GM12878 (cell line): Measurements from ENCODE around the gene SRSF3. TPM values are rescaled to one million over a fixed set of nuclear protein-coding genes. Genes with fewer than 3 reads are reported as not detected.

Source experiments
- ATAC-seq: fragments of 200-7000 bp; cut with Tn5 transposase; 3 replicates; pipeline ENCODE4 v1.9.1; 2020; ENCODE audit warnings: mild to moderate bottlenecking, moderate library complexity
- BruUV-seq: library from RNA; stranded (reverse); fragments of 400-500 nt; replicated peaks from 2 replicates; lab custom pipeline; 2021; lab: Mats Ljungman, UMichigan
- CTCF ChIA-PET: fragments of 300-600 bp; sonication (Branson Sonifier 250); formaldehyde crosslinking; extraction: SDS; loops from one replicate; lab custom pipeline; 2021; ENCODE audit warnings: inconsistent platforms; lab: Yijun Ruan, JAX
- POLR2A ChIA-PET: fragments of 350-600 bp; formaldehyde crosslinking; extraction: SDS; loops from one replicate; lab custom pipeline; 2021; ENCODE audit warnings: inconsistent platforms; lab: Charles Lee
- RAD21 ChIA-PET: fragments of 300-600 bp; sonication (Branson Sonifier 250); formaldehyde crosslinking; loops from one replicate; lab custom pipeline; 2023; ENCODE audit warnings: antibody characterized with exemption; ENCODE audit not compliant: unreplicated experiment; lab: Charles Lee
- SMC1A ChIA-PET: fragments of 300-600 bp; sonication (Branson Sonifier 250); formaldehyde crosslinking; loops from one replicate; lab custom pipeline; 2023; ENCODE audit not compliant: unreplicated experiment, uncharacterized antibody; lab: Charles Lee
- DNase-seq: peaks from one replicate; pipeline ENCODE4 v3.0.0-alpha.2; 2011; ENCODE audit warnings: low read depth, low spot score
- FAIRE-seq: peaks from 3 replicates; lab custom pipeline; 2011; peaks lifted over from hg19 to GRCh38; lab: Jason Lieb, UNC
- H2AFZ ChIP-seq: 2 replicates; pipeline ENCODE4 v1.6.0; 2011; ENCODE audit warnings: low read depth, low read length, control low read depth; ENCODE audit not compliant: control insufficient read depth
- H3K27ac ChIP-seq: 2 replicates; pipeline ENCODE4 v1.5.1; 2011; ENCODE audit warnings: control low read depth; ENCODE audit not compliant: control insufficient read depth, insufficient read depth
- H3K27me3 ChIP-seq, 2 experiments: replicated peaks in 1 of 2; 2 replicates each; pipeline versions ENCODE4 v1.6.0 to v1.6.1; 2011; ENCODE audit warnings: low read length in 1 of 2; ENCODE audit not compliant: control insufficient read depth in 2 of 2, insufficient read depth in 2 of 2
- H3K36me3 ChIP-seq, 2 experiments: 2 replicates each; pipeline ENCODE4 v1.5.1; 2011; ENCODE audit warnings: low read length in 1 of 2; ENCODE audit not compliant: control insufficient read depth in 2 of 2, insufficient read depth in 2 of 2
- H3K4me1 ChIP-seq: 2 replicates; pipeline ENCODE4 v1.6.1; 2011; ENCODE audit warnings: mild to moderate bottlenecking, low read length, moderate library complexity, mixed read lengths; ENCODE audit not compliant: control insufficient read depth, insufficient read depth
- H3K4me2 ChIP-seq: 2 replicates; pipeline ENCODE4 v1.6.0; 2011; ENCODE audit warnings: control low read depth; ENCODE audit not compliant: control insufficient read depth, insufficient read depth
- H3K4me3 ChIP-seq: fragments of 200-600 bp; sonication (generic); 2 replicates; pipeline ENCODE4 v1.5.1; 2016
- H3K79me2 ChIP-seq: 2 replicates; pipeline ENCODE4 v1.6.0; 2011; ENCODE audit warnings: low read length; ENCODE audit not compliant: control insufficient read depth, insufficient read depth
- H3K9ac ChIP-seq: 2 replicates; pipeline ENCODE4 v1.8.0; 2011; ENCODE audit warnings: low read length, control low read depth, mixed read lengths; ENCODE audit not compliant: control insufficient read depth, insufficient read depth
- H3K9me3 ChIP-seq: replicated peaks from 3 replicates; pipeline ENCODE4 v1.5.1; 2011; ENCODE audit warnings: mild to moderate bottlenecking, low read length; ENCODE audit not compliant: control insufficient read depth, insufficient read depth
- H4K20me1 ChIP-seq: 2 replicates; pipeline ENCODE4 v1.6.0; 2011; ENCODE audit not compliant: control insufficient read depth, insufficient read depth
- CBFB ChIP-seq: IDR thresholded peaks from 2 replicates; pipeline ENCODE4 v1.6.1; 2016; ENCODE audit warnings: antibody characterized with exemption, low read depth
- EGR1 ChIP-seq, 2 experiments: IDR thresholded peaks; 1 replicate in 1 of 2; 2 replicates in 1 of 2; pipeline ENCODE4 v1.6.1; 2011 to 2012; ENCODE audit warnings: low read depth in 2 of 2, low read length in 2 of 2, borderline replicate concordance in 1 of 2, mild to moderate bottlenecking in 1 of 2, moderate library complexity in 1 of 2
- EZH2 ChIP-seq: IDR thresholded peaks from 2 replicates; pipeline ENCODE4 v1.6.1; 2012; ENCODE audit warnings: low read depth, mild to moderate bottlenecking, control low read depth, inconsistent platforms, low read length, borderline replicate concordance; ENCODE audit not compliant: control insufficient read depth
- IKZF2 ChIP-seq, 2 experiments: fragments of 450-650 bp; IDR thresholded peaks; 2 replicates each; pipeline ENCODE4 v1.6.1; 2017; ENCODE audit warnings: mild to moderate bottlenecking in 2 of 2, moderate library complexity in 2 of 2
- NFYB ChIP-seq: IDR thresholded peaks from 2 replicates; pipeline ENCODE4 v1.6.1; 2011; ENCODE audit warnings: low read depth, mild to moderate bottlenecking, low read length, improper control_type of control experiment, moderate library complexity; ENCODE audit not compliant: insufficient read depth
- NRF1 ChIP-seq: conservative IDR thresholded peaks from 2 replicates; pipeline ENCODE4 v1.6.1; 2011; ENCODE audit warnings: mild to moderate bottlenecking, low read depth, low read length, improper control_type of control experiment
- SMARCA5 ChIP-seq: fragments of 450-650 bp; IDR thresholded peaks from 2 replicates; pipeline ENCODE4 v1.6.1; 2017; ENCODE audit warnings: mild to moderate bottlenecking
- SMC3 ChIP-seq: IDR thresholded peaks from 2 replicates; pipeline ENCODE4 v1.6.1; 2011; ENCODE audit warnings: low read length, improper control_type of control experiment, borderline replicate concordance
- TARDBP ChIP-seq: IDR thresholded peaks from 2 replicates; pipeline ENCODE4 v1.6.1; 2016; ENCODE audit warnings: borderline replicate concordance
- TBL1XR1 ChIP-seq: IDR thresholded peaks from 2 replicates; pipeline ENCODE4 v1.6.1; 2012; ENCODE audit warnings: low read depth, low read length, improper control_type of control experiment
- TCF12 ChIP-seq: IDR thresholded peaks from 2 replicates; pipeline ENCODE4 v1.6.1; 2011; ENCODE audit warnings: low read depth, mild to moderate bottlenecking, low read length
- YY1 ChIP-seq: IDR thresholded peaks from 2 replicates; pipeline ENCODE4 v1.6.1; 2011; ENCODE audit warnings: low read depth, mild to moderate bottlenecking, low read length
- ZBED1 ChIP-seq: IDR thresholded peaks from 2 replicates; pipeline ENCODE4 v1.6.1; 2016; ENCODE audit warnings: borderline replicate concordance
- ZNF622 ChIP-seq: fragments of 450-650 bp; IDR thresholded peaks from 2 replicates; pipeline ENCODE4 v1.6.1; 2017; ENCODE audit warnings: mild to moderate bottlenecking, inconsistent platforms
- WGBS: methylation state at CpG from one replicate; pipeline ENCODE4 v1.1.6; 2016; ENCODE audit warnings: low lambda C conversion rate; ENCODE audit not compliant: insufficient replicate concordance, insufficient coverage; ENCODE audit errors: missing lambda C conversion rate; 5-methylcytosine and 5-hydroxymethylcytosine counted together
- in situ Hi-C: fragments of 300-500 bp; cut with MboI; formaldehyde crosslinking; loops from 9 replicates; pipeline ENCODE4 v1.14.3; 2018; ENCODE audit warnings: mixed read lengths
- intact Hi-C: fragments of 100-400 bp; cut with micrococcal nuclease; formaldehyde crosslinking; loops from one replicate; pipeline ENCODE4 v1.14.2; 2022; ENCODE audit not compliant: unreplicated experiment
- polyA plus RNA-seq, 11 experiments: library from polyadenylated mRNA; depleted of rRNA in 4 of 11; unstranded in 6 of 11; stranded (reverse) in 5 of 11; fragments of >200 nt; fragmentation: Nextera tagmentation in 4 of 11; fragmentation: Illumina TruSeq in 1 of 11; extraction: Ambion mirVana in 4 of 11; extraction: Trizol in 1 of 11; gene quantifications; 1 replicate in 1 of 11; 2 replicates in 10 of 11; pipeline versions ENCODE4 v1.2.1 to v1.2.3, GENCODE V29; 2011 to 2016; ENCODE audit warnings: inconsistent platforms in 2 of 11, missing spikeins in 2 of 11, low read depth in 1 of 11
- total RNA-seq, 4 experiments: library from RNA; depleted of rRNA in 3 of 4; stranded (reverse); fragments of >200 nt in 3 of 4; fragmentation: Illumina TruSeq in 1 of 4; extraction: Trizol in 1 of 4; gene quantifications; 2 replicates each; pipeline versions ENCODE4 v1.2.1 to v1.2.3, GENCODE V29; 2013 to 2021
- TF ChIP-seq, protein P1 (sequence below): fragments of 450-650 bp; IDR thresholded peaks from 2 replicates; pipeline ENCODE4 v1.6.1; 2017; ENCODE audit warnings: low read depth, mild to moderate bottlenecking, moderate library complexity
- TF ChIP-seq, protein P2 (sequence below): fragments of 450-650 bp; IDR thresholded peaks from 2 replicates; pipeline ENCODE4 v1.6.1; 2014; ENCODE audit warnings: mild to moderate bottlenecking
- TF ChIP-seq, protein P3 (sequence below): fragments of 150-350 bp; IDR thresholded peaks from 2 replicates; pipeline ENCODE4 v1.6.1; 2014; ENCODE audit warnings: mild to moderate bottlenecking, low read depth, low read length

SRSF3 gene
- total and polyA plus RNA-seq, 10 of the 15 experiments (the other 5 are each of a cell fraction or from before 2014, with no cell fraction given) = 195 to 1,377 (median 493) TPM

DNA sequence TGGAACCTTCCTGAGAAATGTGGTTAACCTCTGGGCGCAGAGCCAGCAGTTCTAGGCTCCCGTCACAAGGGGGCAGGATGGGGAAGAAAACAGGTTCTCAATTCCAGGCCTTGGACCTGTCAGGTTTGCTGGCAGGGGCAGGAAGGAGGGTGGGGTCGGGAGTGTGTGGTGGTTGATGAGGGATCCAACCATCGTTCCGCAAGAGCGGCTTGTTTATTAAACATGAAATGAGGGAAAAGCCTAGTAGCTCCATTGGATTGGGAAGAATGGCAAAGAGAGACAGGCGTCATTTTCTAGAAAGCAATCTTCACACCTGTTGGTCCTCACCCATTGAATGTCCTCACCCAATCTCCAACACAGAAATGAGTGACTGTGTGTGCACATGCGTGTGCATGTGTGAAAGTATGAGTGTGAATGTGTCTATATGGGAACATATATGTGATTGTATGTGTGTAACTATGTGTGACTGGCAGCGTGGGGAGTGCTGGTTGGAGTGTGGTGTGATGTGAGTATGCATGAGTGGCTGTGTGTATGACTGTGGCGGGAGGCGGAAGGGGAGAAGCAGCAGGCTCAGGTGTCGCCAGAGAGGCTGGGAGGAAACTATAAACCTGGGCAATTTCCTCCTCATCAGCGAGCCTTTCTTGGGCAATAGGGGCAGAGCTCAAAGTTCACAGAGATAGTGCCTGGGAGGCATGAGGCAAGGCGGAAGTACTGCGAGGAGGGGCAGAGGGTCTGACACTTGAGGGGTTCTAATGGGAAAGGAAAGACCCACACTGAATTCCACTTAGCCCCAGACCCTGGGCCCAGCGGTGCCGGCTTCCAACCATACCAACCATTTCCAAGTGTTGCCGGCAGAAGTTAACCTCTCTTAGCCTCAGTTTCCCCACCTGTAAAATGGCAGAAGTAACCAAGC lies 29.6 kb downstream of the SRSF3 start:
- in situ Hi-C loops = loop anchor here (5.0 kb wide), 2 partner anchors 58 to 128 kb away; no protein-coding TSS in a partner anchor
- peak; percentile 84 for ATAC-seq
- peak overlapping the region; percentile 67 for H3K4me2 ChIP-seq
- TF ChIP-seq NFYB (no peak), NRF1 (no peak), ZBED1 (no peak), SMARCA5 (peak; percentile 58; the same call in 1 of the 2 replicates), ZNF622 (no peak), TCF12 (0 out of 2 replicates have a peak, but pooled peaks have one; percentile 34), EGR1 (IDR thresholded peaks at IDR 0.05; ENCODE audit: borderline replicate concordance in 1 of 2, low read depth in 2 of 2, low read length in 2 of 2) (no peak), CBFB (0 out of 2 replicates have a peak, but pooled peaks have one; percentile 53), TARDBP (no peak), YY1 (peak; percentile 72; the same call in 1 of the 2 replicates), EZH2 (no peak), TBL1XR1 (no peak), IKZF2 (IDR thresholded peaks at IDR 0.05) (peak; percentile 87 to 89), SMC3 (peak; percentile 98)
- TF ChIP-seq, protein P1, sequence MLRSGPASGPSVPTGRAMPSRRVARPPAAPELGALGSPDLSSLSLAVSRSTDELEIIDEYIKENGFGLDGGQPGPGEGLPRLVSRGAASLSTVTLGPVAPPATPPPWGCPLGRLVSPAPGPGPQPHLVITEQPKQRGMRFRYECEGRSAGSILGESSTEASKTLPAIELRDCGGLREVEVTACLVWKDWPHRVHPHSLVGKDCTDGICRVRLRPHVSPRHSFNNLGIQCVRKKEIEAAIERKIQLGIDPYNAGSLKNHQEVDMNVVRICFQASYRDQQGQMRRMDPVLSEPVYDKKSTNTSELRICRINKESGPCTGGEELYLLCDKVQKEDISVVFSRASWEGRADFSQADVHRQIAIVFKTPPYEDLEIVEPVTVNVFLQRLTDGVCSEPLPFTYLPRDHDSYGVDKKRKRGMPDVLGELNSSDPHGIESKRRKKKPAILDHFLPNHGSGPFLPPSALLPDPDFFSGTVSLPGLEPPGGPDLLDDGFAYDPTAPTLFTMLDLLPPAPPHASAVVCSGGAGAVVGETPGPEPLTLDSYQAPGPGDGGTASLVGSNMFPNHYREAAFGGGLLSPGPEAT = peak; percentile 72
- TF ChIP-seq, protein P2, sequence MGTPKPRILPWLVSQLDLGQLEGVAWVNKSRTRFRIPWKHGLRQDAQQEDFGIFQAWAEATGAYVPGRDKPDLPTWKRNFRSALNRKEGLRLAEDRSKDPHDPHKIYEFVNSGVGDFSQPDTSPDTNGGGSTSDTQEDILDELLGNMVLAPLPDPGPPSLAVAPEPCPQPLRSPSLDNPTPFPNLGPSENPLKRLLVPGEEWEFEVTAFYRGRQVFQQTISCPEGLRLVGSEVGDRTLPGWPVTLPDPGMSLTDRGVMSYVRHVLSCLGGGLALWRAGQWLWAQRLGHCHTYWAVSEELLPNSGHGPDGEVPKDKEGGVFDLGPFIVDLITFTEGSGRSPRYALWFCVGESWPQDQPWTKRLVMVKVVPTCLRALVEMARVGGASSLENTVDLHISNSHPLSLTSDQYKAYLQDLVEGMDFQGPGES = no peak
- TF ChIP-seq, protein P3, sequence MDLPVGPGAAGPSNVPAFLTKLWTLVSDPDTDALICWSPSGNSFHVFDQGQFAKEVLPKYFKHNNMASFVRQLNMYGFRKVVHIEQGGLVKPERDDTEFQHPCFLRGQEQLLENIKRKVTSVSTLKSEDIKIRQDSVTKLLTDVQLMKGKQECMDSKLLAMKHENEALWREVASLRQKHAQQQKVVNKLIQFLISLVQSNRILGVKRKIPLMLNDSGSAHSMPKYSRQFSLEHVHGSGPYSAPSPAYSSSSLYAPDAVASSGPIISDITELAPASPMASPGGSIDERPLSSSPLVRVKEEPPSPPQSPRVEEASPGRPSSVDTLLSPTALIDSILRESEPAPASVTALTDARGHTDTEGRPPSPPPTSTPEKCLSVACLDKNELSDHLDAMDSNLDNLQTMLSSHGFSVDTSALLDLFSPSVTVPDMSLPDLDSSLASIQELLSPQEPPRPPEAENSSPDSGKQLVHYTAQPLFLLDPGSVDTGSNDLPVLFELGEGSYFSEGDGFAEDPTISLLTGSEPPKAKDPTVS = peak; percentile 87; the same call in 1 of the 2 replicates

More for the DNA sequence above, 29.6 kb downstream of the SRSF3 start:
- POLR2A ChIA-PET = interaction anchor here (0.6 to 3.8 kb wide), 10 partner anchors 9 to 131 kb away, joined by 3 to 30 read pairs (median 4); partner anchors contain the start of gene CDKN1A
- no peak overlapping the region for H3K4me3 ChIP-seq
- H3K79me2 ChIP-seq = peaks cover 2% of the 10 kb centered on the region
- intact Hi-C loops = loop anchor here (1.0 to 10.0 kb wide), 4 partner anchors 56 to 231 kb away; no protein-coding TSS in a partner anchor
- peak; percentile 68 for DNase-seq
- WGBS = 18% methylated on average over 18 of the region's 18 CpGs
- no peaks in the 10 kb centered on the region for H3K9me3 ChIP-seq
- H4K20me1 ChIP-seq = no peaks in the 10 kb centered on the region
- H3K36me3 ChIP-seq = no peaks in the 10 kb centered on the region
- CTCF ChIA-PET = interaction anchor here (0.7 to 4.8 kb wide), 29 partner anchors 8 to 229 kb away, joined by 3 to 63 read pairs (median 6); partner anchors contain the start of gene CDKN1A
- peak overlapping the region; percentile 71 for H2AFZ ChIP-seq
- SMC1A ChIA-PET = interaction anchor here (0.6 to 4.5 kb wide), 27 partner anchors 9 to 685 kb away, joined by 3 to 46 read pairs (median 6); partner anchors contain the start of gene CDKN1A
- 0 out of 2 replicates have a peak overlapping the region, but pooled peaks have one; percentile 17 for H3K9ac ChIP-seq
- no peaks in the 10 kb centered on the region for H3K27me3 ChIP-seq
- H3K27ac ChIP-seq = peak overlapping the region; percentile 63
- FAIRE-seq = peak; percentile 91
- no TSS peak for BruUV-seq
- peaks cover 35% of the 10 kb centered on the region for H3K4me1 ChIP-seq
- RAD21 ChIA-PET = interaction anchor here (0.7 to 3.8 kb wide), 14 partner anchors 8 to 135 kb away, joined by 3 to 44 read pairs (median 7); partner anchors contain the start of gene CDKN1A
